Embryonic facial prominence (tissue), 1 donor: ENCODE results near the gene PTPRM.
A peak's percentile ranks its signal among the peaks of the same experiment; 100 is the strongest.

Experiments
- DNase-seq: peaks from one replicate; pipeline ENCODE4 v3.0.0-alpha.2; 2016; ENCODE audit errors: extremely low spot score

PTPRM gene

DNA sequence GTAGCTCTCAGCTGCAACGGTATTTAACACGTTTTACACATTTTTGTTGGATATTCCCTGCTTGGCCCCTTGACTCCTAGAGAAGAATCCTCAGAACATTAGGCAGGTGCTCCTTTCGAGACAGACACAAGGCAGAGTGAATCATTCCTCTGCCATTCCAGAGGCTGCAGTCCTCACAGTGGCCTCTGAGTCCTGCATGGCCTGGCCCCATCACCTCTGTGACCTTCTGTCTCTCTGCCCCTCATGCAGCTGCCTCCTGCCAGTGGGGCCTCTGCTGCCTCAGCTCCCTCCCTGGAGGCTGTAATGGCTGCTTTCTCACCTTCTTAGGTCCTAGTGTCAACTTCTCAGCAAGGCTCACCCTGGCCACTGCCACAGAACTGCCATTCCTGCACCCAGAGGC lies 101.3 kb downstream of the PTPRM start:
- DNase-seq: no peak

GRCh38 chr18:7669361-7669760 lies 102.2 kb downstream of the PTPRM start:
- no peak for DNase-seq

- no peak for DNase-seq
These were observed 104.0 kb downstream of the PTPRM start for GRCh38 chr18:7671105-7671504.

DNA sequence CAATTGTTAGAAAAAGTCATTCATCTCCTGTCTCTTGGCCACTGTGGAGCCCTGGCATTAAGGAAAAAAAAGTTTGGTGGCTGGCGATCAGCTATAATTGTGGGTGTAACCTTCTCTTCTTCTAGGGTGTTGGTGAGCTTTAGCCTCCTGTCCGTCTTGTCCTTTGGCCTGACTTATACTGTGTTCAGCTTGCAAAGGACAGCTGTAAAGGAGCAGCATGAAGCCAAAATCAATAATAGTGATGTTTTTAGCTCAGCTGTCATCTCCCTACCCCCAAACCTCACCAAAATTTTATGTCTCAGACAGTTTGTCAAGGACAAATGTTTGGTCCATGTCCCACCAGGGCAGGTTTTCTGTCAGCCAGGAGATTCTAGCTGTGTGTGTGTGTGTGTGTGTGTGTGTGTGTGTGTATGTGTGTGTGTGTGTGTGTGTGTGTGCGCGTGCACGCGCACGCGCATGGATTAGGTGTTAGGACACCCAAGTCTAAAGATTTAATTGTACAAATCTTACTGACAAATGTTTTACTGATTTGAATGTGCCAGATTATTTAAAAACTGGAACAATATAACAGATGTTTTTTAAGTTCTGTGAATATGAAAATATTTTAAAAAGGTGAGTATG lies 109.2 kb downstream of the PTPRM start:
- DNase-seq: no peak

DNA sequence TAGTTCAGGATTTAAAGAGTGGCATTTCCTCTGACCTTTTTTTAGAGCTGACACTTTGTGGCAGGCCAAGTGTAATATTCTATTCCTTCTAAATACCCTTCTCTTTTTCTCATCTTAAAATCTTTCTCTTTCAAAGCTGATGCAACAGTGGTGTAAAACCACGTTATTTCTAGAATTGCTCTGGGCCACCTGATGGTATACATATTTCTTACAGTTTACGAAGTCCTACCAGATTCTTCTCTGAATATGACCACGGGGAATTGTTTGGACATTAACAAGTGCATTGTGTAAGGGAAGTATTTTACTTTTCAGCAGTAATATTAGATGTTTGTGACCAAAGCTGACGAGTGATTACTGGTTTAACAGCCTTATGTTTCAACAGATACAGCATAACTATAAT lies 109.9 kb downstream of the PTPRM start:
- no peak for DNase-seq

DNA sequence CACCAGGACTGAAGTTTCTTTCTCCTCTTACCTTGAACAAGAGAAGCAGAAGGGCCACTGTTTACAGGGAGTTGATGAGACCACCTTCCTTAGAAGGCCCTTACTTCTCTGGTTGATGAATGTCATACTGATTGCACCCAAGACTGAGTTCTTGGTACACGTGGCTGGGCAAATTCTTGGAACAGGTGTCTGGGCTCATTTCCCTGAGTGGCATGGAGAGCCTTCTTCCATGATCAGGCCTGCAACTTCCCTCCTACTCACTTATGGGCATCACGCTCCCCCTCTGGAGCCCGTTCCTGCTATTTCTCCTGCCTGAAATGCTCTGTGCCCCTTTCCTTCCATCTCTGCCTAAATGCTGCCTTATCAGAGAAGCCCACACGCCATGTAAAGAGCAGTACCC lies 110.3 kb downstream of the PTPRM start:
- no peak for DNase-seq

- no peak for DNase-seq
These were observed 111.3 kb downstream of the PTPRM start for GRCh38 chr18:7678389-7678788.

DNA sequence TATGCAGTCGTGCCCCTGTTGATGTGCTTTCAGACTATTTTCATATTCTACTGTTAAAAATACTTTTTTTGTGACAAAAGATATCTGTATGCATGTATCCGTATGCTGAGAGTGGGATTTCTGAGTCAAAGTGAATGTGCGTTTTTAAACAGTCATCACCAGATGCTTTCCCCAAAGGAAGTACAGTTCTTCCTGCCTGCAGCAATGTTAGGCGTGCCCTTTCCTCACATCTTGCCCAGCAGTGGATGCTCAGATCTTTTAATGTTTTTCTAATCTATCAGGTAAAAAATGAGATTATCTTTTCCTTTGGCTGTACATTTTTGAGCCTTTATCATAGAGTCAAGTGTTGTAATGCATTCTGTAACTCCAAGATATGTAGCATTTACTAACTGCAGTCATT lies 111.7 kb downstream of the PTPRM start:
- no peak for DNase-seq

GRCh38 chr18:7681298-7681697 lies 114.2 kb downstream of the PTPRM start:
- no peak for DNase-seq

DNA sequence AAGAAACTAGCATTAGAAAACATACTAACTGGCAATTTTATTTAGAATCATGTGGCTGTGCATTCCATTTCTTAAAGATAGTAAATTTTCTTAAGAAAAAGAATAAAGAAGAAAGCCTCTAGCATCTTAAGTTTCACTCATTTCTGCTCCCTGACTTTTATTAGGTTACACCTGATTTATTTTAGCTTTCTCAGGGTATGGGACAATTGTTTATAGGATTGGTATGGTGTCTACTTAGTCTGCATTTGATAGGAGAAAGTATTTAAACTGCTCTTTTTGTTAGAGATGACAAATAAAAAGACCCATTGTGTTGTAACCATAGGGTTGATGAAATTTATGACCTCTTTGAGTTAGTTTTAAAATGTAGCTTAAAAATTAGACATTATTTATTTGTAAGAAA lies 115.2 kb downstream of the PTPRM start:
- DNase-seq: no peak

- no peak for DNase-seq
These were observed 116.6 kb downstream of the PTPRM start for GRCh38 chr18:7683753-7684152.

DNA sequence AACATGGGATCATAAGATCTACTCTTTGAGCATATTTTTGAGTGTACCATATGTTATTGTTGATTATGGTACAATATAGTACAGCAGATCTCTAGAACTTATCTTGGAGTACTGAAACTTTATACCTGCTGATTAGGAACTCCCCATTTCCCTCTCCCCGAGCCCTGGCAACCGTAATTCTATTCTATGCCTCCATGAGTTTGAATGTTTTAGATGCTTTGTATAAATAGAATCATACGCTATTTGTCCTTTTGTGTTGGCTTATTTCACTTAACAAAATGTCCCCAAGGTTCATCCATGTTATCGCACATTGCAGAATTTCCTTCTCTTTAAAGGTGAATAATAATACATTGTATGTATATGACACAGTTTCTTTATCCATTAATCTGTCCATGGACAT lies 117.2 kb downstream of the PTPRM start:
- no peak for DNase-seq

GRCh38 chr18:7684966-7685365 lies 117.8 kb downstream of the PTPRM start:
- no peak for DNase-seq

- DNase-seq: no peak
These were observed 119.2 kb downstream of the PTPRM start for GRCh38 chr18:7686278-7686677.

DNA sequence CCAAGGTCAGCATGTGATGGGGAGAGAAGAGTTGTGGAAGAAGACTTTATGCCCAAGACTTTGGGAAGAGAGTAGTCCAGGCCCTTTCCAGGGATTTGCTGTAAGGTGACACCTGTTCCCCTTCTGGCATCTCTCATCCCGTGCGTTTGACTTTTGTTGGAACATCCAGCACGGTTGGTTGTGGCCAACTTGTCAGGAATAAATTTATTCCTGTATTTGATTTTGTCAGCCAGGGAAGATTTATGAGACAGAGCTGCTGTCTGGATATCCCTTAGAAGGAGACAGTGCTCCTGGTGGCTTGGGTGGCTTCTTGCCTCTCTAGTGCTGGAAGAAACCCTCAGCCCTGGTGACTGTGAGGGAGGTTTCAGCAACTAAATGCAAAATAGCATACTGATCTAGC lies 121.5 kb downstream of the PTPRM start:
- DNase-seq: no peak

- DNase-seq: no peak
These were observed 124.1 kb downstream of the PTPRM start for GRCh38 chr18:7691206-7691605.

- DNase-seq: peak; percentile 39
These were observed 129.7 kb downstream of the PTPRM start for GRCh38 chr18:7696780-7697179.

GRCh38 chr18:7697306-7697705 lies 130.2 kb downstream of the PTPRM start:
- no peak for DNase-seq

- no peak for DNase-seq
These were observed 144.4 kb downstream of the PTPRM start for GRCh38 chr18:7711495-7711894.

- no peak for DNase-seq
These were observed 153.3 kb downstream of the PTPRM start for GRCh38 chr18:7720395-7720794.

DNA sequence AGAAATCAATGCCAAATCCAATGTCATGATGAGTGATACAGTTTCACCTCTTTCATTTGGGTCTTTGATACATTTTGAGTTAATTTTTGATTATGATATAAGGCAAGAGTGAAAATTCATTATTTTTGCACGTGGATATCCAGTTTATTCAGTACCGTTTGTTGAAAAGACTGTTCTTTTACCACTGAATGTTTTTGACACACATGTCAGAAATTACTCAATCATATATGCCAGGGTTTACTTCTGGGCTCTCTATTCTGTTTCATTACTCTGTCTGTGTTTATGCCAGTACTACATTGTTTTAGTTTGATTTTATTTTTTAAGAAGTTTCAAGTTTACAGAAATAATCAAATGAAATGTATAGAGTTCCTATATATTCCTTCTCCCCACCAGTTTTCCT lies 154.4 kb downstream of the PTPRM start:
- no peak for DNase-seq

GRCh38 chr18:7722955-7723354 lies 155.8 kb downstream of the PTPRM start:
- DNase-seq: no peak

DNA sequence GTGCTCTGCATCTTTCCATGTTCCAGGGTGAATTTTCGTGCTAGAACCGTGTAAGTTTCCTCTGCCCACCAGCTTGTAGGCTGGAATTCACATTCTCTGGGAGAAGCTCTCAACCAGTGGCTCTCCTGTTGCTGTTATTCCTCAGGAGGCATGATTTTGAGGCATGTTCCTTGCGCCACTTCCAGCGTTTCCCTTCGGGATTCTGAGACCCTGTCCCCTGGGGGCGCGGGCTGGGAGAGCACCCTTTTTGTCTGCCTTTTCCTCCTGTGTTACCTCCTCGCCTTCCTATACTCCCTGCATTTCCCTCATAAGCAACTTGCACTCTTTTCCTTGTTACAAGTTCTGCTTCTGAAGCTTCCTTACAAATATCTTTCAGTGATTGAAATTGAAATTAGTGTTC lies 156.4 kb downstream of the PTPRM start:
- no peak for DNase-seq

- DNase-seq: no peak
These were observed 158.4 kb downstream of the PTPRM start for GRCh38 chr18:7725473-7725872.

GRCh38 chr18:7725897-7726296 lies 158.8 kb downstream of the PTPRM start:
- no peak for DNase-seq
